ENCODE measurements around the gene SIAH3. TPM values are rescaled to one million over a fixed set of nuclear protein-coding genes. Genes with fewer than 3 reads are reported as not detected.

Gene SIAH3
- total and polyA plus RNA-seq, 9 of the 15 experiments (the other 6 are each of a cell fraction or from before 2014, with no cell fraction given): not detected

DNA sequence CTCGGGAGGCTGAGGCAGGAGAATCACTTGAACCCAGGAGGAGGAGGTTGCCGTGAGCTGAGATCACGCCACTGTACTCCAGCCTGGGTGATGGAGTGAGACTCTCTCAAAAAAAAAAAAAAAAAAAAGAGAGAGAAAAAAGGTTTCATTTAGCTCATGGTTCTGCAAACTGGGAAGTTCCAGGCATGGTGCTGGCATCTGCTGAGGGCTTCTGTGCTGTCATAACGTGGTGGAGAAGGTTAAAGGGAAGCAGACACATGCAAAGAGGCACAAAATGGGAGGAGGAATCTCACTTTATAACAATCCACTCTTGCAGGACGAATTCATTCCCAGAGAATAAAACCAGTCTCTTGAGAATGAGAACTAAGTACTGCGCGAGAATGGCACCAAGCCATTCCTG, 34.9 kb upstream of the SIAH3 start:
- no peaks in the 10 kb centered on the region for H3K9me3 ChIP-seq (replicated peaks; ENCODE audit: control insufficient read depth, insufficient read depth, low read depth, low read length)
- 0% methylated on average over 6 of the region's 7 CpGs for WGBS (ENCODE audit: insufficient coverage, low coverage, missing lambda C conversion rate)
- no peaks in the 10 kb centered on the region for H3K9me1 ChIP-seq (ENCODE audit: control insufficient read depth, insufficient read depth, low read length)
- H3K36me3 ChIP-seq (ENCODE audit: control insufficient read depth, insufficient read depth, low read length): no peaks in the 10 kb centered on the region
- H2AFZ ChIP-seq (ENCODE audit: low read depth, low read length): no peak overlapping the region
- ATAC-seq (no peak), FAIRE-seq (no peak), DNase-seq (ENCODE audit: extremely low read depth in 1 of 4, low spot score in 3 of 4) (no peak)
- H4K20me1 ChIP-seq (replicated peaks; ENCODE audit: control insufficient read depth, insufficient read depth, low read length): peaks cover 3% of the 10 kb centered on the region; the same call in 1 of the 2 replicates
- H3K9ac ChIP-seq (ENCODE audit: insufficient read depth in 1 of 2, low read depth in 2 of 2, low read length in 2 of 2): no peak overlapping the region
- H3K79me2 ChIP-seq (ENCODE audit: control insufficient read depth, insufficient read depth, low read length): no peaks in the 10 kb centered on the region
- peaks cover 5 to 18% of the 10 kb centered on the region in 2 experiments; a peak in 3 of 5 replicates for H3K27me3 ChIP-seq (ENCODE audit: control insufficient read depth in 2 of 2, insufficient read depth in 2 of 2, low read length in 2 of 2)
- no peak overlapping the region for H3K27ac ChIP-seq (ENCODE audit: extremely low read depth, low read depth, low read length)
- no peak overlapping the region for H3K4me2 ChIP-seq (ENCODE audit: insufficient read depth, low read length)
- in situ Hi-C loops (cut with MboI) (no loop called here), intact Hi-C loops (cut with micrococcal nuclease) (no loop called here)
- ChIA-PET CTCF (ENCODE audit: low intra/inter-chr PET ratio) (no interaction called here), POLR2A (no interaction called here)
- no TSS peak for BruUV-seq (replicated peaks)
- H3K4me1 ChIP-seq (replicated peaks in 1 of 2; ENCODE audit: control insufficient read depth in 2 of 2, insufficient read depth in 2 of 2, low read length in 2 of 2): no peaks in the 10 kb centered on the region
- no peak overlapping the region for H3K4me3 ChIP-seq
- TF ChIP-seq, protein P1, sequence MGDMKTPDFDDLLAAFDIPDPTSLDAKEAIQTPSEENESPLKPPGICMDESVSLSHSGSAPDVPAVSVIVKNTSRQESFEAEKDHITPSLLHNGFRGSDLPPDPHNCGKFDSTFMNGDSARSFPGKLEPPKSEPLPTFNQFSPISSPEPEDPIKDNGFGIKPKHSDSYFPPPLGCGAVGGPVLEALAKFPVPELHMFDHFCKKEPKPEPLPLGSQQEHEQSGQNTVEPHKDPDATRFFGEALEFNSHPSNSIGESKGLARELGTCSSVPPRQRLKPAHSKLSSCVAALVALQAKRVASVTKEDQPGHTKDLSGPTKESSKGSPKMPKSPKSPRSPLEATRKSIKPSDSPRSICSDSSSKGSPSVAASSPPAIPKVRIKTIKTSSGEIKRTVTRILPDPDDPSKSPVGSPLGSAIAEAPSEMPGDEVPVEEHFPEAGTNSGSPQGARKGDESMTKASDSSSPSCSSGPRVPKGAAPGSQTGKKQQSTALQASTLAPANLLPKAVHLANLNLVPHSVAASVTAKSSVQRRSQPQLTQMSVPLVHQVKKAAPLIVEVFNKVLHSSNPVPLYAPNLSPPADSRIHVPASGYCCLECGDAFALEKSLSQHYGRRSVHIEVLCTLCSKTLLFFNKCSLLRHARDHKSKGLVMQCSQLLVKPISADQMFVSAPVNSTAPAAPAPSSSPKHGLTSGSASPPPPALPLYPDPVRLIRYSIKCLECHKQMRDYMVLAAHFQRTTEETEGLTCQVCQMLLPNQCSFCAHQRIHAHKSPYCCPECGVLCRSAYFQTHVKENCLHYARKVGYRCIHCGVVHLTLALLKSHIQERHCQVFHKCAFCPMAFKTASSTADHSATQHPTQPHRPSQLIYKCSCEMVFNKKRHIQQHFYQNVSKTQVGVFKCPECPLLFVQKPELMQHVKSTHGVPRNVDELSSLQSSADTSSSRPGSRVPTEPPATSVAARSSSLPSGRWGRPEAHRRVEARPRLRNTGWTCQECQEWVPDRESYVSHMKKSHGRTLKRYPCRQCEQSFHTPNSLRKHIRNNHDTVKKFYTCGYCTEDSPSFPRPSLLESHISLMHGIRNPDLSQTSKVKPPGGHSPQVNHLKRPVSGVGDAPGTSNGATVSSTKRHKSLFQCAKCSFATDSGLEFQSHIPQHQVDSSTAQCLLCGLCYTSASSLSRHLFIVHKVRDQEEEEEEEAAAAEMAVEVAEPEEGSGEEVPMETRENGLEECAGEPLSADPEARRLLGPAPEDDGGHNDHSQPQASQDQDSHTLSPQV (IDR thresholded peaks at IDR 0.05): no peak
- TF ChIP-seq, protein P2, sequence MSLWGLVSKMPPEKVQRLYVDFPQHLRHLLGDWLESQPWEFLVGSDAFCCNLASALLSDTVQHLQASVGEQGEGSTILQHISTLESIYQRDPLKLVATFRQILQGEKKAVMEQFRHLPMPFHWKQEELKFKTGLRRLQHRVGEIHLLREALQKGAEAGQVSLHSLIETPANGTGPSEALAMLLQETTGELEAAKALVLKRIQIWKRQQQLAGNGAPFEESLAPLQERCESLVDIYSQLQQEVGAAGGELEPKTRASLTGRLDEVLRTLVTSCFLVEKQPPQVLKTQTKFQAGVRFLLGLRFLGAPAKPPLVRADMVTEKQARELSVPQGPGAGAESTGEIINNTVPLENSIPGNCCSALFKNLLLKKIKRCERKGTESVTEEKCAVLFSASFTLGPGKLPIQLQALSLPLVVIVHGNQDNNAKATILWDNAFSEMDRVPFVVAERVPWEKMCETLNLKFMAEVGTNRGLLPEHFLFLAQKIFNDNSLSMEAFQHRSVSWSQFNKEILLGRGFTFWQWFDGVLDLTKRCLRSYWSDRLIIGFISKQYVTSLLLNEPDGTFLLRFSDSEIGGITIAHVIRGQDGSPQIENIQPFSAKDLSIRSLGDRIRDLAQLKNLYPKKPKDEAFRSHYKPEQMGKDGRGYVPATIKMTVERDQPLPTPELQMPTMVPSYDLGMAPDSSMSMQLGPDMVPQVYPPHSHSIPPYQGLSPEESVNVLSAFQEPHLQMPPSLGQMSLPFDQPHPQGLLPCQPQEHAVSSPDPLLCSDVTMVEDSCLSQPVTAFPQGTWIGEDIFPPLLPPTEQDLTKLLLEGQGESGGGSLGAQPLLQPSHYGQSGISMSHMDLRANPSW (CRISPR knock-in tag; IDR thresholded peaks at IDR 0.05): no peak
- TF ChIP-seq, protein P3, sequence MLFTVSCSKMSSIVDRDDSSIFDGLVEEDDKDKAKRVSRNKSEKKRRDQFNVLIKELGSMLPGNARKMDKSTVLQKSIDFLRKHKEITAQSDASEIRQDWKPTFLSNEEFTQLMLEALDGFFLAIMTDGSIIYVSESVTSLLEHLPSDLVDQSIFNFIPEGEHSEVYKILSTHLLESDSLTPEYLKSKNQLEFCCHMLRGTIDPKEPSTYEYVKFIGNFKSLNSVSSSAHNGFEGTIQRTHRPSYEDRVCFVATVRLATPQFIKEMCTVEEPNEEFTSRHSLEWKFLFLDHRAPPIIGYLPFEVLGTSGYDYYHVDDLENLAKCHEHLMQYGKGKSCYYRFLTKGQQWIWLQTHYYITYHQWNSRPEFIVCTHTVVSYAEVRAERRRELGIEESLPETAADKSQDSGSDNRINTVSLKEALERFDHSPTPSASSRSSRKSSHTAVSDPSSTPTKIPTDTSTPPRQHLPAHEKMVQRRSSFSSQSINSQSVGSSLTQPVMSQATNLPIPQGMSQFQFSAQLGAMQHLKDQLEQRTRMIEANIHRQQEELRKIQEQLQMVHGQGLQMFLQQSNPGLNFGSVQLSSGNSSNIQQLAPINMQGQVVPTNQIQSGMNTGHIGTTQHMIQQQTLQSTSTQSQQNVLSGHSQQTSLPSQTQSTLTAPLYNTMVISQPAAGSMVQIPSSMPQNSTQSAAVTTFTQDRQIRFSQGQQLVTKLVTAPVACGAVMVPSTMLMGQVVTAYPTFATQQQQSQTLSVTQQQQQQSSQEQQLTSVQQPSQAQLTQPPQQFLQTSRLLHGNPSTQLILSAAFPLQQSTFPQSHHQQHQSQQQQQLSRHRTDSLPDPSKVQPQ (CRISPR knock-in tag; IDR thresholded peaks at IDR 0.05; ENCODE audit: borderline replicate concordance): no peak
- TF ChIP-seq KAT8 (IDR thresholded peaks at IDR 0.05; ENCODE audit: low read depth): no peak
- TF ChIP-seq E2F3 (CRISPR knock-in tag; IDR thresholded peaks at IDR 0.05): no peak
- TF ChIP-seq, protein P4, sequence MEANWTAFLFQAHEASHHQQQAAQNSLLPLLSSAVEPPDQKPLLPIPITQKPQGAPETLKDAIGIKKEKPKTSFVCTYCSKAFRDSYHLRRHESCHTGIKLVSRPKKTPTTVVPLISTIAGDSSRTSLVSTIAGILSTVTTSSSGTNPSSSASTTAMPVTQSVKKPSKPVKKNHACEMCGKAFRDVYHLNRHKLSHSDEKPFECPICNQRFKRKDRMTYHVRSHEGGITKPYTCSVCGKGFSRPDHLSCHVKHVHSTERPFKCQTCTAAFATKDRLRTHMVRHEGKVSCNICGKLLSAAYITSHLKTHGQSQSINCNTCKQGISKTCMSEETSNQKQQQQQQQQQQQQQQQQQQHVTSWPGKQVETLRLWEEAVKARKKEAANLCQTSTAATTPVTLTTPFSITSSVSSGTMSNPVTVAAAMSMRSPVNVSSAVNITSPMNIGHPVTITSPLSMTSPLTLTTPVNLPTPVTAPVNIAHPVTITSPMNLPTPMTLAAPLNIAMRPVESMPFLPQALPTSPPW (CRISPR knock-in tag; IDR thresholded peaks at IDR 0.05): no peak
- no peak for TF ChIP-seq ZNF324 (CRISPR knock-in tag; IDR thresholded peaks at IDR 0.05)
- no peak for TF ChIP-seq FOS (IDR thresholded peaks at IDR 0.05; ENCODE audit: extremely low read depth, insufficient read length)
- TF ChIP-seq, protein P5, sequence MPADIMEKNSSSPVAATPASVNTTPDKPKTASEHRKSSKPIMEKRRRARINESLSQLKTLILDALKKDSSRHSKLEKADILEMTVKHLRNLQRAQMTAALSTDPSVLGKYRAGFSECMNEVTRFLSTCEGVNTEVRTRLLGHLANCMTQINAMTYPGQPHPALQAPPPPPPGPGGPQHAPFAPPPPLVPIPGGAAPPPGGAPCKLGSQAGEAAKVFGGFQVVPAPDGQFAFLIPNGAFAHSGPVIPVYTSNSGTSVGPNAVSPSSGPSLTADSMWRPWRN (IDR thresholded peaks at IDR 0.05; ENCODE audit: low read depth): no peak
- TF ChIP-seq, protein P6, sequence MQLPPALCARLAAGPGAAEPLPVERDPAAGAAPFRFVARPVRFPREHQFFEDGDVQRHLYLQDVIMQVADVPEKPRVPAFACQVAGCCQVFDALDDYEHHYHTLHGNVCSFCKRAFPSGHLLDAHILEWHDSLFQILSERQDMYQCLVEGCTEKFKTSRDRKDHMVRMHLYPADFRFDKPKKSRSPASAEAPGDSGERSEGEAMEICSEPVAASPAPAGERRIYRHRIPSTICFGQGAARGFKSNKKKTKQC (CRISPR knock-in tag; IDR thresholded peaks at IDR 0.05): no peak
